Fibroblast of mammary gland (primary cell): Measurements from ENCODE around the gene ZBTB7C.
A peak's percentile ranks its signal among the peaks of the same experiment; 100 is the strongest.

Source experiments
- DNase-seq: peaks from one replicate; pipeline ENCODE4 v3.0.0-alpha.2; 2010; ENCODE audit warnings: low read depth
- H3K4me3 ChIP-seq: 2 replicates; pipeline ENCODE4 v1.5.1; 2011; ENCODE audit warnings: low read depth, mild to moderate bottlenecking, low read length, moderate library complexity; ENCODE audit not compliant: control insufficient read depth
- TF ChIP-seq, protein P1 (sequence below): conservative IDR thresholded peaks from 2 replicates; pipeline ENCODE4 v1.5.1; 2011; ENCODE audit warnings: low read depth, low read length, inconsistent platforms; ENCODE audit not compliant: control insufficient read depth, insufficient read depth

The ZBTB7C gene

GRCh38 chr18:48202006-48202348 is 207.2 kb downstream of the ZBTB7C start:
- DNase-seq = no peak
- TF ChIP-seq, protein P1, sequence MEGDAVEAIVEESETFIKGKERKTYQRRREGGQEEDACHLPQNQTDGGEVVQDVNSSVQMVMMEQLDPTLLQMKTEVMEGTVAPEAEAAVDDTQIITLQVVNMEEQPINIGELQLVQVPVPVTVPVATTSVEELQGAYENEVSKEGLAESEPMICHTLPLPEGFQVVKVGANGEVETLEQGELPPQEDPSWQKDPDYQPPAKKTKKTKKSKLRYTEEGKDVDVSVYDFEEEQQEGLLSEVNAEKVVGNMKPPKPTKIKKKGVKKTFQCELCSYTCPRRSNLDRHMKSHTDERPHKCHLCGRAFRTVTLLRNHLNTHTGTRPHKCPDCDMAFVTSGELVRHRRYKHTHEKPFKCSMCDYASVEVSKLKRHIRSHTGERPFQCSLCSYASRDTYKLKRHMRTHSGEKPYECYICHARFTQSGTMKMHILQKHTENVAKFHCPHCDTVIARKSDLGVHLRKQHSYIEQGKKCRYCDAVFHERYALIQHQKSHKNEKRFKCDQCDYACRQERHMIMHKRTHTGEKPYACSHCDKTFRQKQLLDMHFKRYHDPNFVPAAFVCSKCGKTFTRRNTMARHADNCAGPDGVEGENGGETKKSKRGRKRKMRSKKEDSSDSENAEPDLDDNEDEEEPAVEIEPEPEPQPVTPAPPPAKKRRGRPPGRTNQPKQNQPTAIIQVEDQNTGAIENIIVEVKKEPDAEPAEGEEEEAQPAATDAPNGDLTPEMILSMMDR = no peak
- H3K4me3 ChIP-seq = no peak overlapping the region

DNA sequence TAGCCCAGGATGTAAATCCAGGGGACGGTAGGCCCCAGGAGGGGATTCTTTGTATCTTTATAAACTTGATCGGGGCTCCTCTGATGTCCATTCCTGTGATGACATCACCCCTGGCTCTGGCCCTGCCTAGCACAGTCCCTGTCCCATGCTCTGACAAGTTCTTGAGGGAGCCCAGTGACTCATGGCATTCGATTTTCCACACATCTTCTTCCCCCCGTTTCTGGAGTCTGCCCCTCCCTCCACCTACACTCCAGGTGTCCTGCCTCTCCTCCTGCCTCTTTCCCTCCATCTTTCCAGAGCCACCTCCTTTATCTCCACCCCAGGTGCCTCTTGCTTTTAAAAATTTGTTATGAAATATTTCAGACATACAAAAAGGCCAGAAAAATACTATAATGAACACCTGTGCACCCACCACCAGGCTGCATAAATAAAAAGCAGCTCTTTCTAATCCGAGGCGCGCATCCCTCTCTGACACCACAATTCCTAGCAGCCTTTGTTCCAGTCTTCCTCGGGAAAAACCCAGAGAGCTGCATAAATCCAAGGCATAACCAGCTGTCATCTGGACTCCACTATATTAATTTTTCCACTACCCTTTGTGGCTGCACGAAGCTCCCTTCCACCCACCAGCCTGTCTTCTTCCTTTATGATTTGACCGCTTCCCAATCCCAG is 207.7 kb downstream of the ZBTB7C start:
- no peak for DNase-seq

DNA sequence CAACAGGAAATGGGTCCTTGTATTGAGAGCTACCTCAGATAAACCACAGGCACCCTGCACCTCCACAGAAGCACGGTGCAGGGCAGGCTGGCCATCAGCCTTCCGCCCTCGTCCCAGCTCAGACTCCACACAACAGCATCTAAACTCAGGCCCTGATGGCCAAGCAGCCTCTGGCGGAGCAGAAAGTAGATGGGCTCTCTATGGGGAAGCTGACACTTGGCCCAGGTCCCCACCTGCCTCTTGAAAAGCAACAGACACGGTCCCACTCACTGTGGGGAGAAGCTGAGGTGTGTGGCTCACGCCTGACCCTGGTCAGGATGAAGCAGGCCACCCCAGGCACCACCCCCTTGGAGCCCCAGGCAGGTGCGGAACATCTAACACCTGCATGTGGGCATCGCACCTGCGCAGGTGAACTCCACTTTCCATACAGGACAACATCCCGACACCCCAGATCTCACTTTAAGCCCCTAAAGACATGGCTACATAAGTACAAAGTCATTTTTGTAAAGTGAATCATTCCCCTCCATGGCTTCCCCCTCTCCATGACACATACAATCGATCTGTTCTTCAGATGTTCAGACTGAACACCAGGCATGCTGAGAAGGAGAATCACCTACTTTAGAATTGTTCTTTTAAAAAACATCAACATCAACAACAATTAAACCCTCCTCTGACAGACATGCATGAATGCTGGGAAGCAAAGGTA is 208.4 kb downstream of the ZBTB7C start:
- no peak for DNase-seq
- TF ChIP-seq, protein P1 = no peak
- no peak overlapping the region for H3K4me3 ChIP-seq

More for the DNA sequence above, 207.7 kb downstream of the ZBTB7C start:
- H3K4me3 ChIP-seq = no peak overlapping the region
- TF ChIP-seq, protein P1 = no peak

GRCh38 chr18:48199399-48199798 is 209.8 kb downstream of the ZBTB7C start:
- H3K4me3 ChIP-seq = no peak overlapping the region
- TF ChIP-seq, protein P1 = no peak
- no peak for DNase-seq

GRCh38 chr18:48197819-48198218 is 211.4 kb downstream of the ZBTB7C start:
- TF ChIP-seq, protein P1 = no peak
- peak; percentile 7 for DNase-seq
- no peak overlapping the region for H3K4me3 ChIP-seq

DNA sequence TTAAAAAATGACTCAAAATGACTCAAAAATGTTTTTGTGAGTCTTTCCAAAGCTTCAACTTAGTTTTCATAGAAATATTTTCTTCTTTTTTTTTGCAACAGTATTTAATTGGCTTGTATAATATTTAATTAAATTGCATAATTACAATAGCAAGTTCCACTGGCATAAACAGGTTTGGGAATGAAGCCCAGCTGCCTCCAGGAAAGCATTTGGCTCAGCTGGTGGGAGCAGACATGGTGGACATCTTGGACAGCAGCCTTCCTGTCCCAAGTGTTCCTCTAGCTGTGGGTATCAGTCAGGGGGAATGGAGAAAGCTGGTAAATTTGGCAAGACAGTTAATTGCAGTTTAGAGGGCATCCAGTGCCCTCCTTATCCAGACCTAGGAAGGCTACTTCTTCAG is 213.4 kb downstream of the ZBTB7C start:
- TF ChIP-seq, protein P1 = no peak
- no peak overlapping the region for H3K4me3 ChIP-seq
- DNase-seq = no peak
